A673 (cell line): ENCODE data around the gene SH2D3C. TPM values are rescaled to one million over a fixed set of nuclear protein-coding genes. Genes with fewer than 3 reads are reported as not detected.

ENCODE experiments used
- BruUV-seq: library from RNA; stranded (reverse); fragments of 400-500 nt; replicated peaks from 2 replicates; lab custom pipeline; 2021; lab: Mats Ljungman, UMichigan
- CTCF ChIA-PET: fragments of 300-600 bp; sonication (Branson Sonifier 250); formaldehyde crosslinking; loops from one replicate; lab custom pipeline; 2022; ENCODE audit warnings: antibody characterized with exemption; lab: Charles Lee
- POLR2A ChIA-PET: fragments of 300-600 bp; sonication (Branson Sonifier 250); formaldehyde crosslinking; loops from one replicate; lab custom pipeline; 2022; ENCODE audit warnings: antibody characterized with exemption; ENCODE audit not compliant: low non-redundant PET; lab: Charles Lee
- DNase-seq: peaks from one replicate; pipeline ENCODE4 v3.0.0-alpha.2; 2015; ENCODE audit warnings: low spot score
- H3K27ac ChIP-seq: fragments of 200-600 bp; sonication (generic); 2 replicates; pipeline ENCODE4 v1.5.1; 2016; ENCODE audit warnings: mixed run types, low read depth, mild to moderate bottlenecking, mixed read lengths, antibody characterized with exemption, low read length; ENCODE audit not compliant: poor library complexity, severe bottlenecking
- H3K27me3 ChIP-seq: fragments of 200-600 bp; sonication (generic); replicated peaks from 2 replicates; pipeline ENCODE4 v1.6.1; 2017; ENCODE audit warnings: mixed run types, low read depth, mild to moderate bottlenecking, mixed read lengths, antibody characterized with exemption, low read length; ENCODE audit not compliant: insufficient read depth, poor library complexity
- H3K36me3 ChIP-seq: fragments of 200-600 bp; sonication (generic); 2 replicates; pipeline ENCODE4 v1.6.1; 2016; ENCODE audit warnings: mixed run types, mild to moderate bottlenecking, mixed read lengths, antibody characterized with exemption, low read length; ENCODE audit not compliant: insufficient read depth, poor library complexity, severe bottlenecking
- H3K4me1 ChIP-seq: fragments of 200-600 bp; sonication (generic); 2 replicates; pipeline ENCODE4 v1.6.1; 2017; ENCODE audit warnings: mixed run types, mild to moderate bottlenecking, mixed read lengths, antibody characterized with exemption, low read length; ENCODE audit not compliant: insufficient read depth, poor library complexity, severe bottlenecking
- H3K4me3 ChIP-seq: fragments of 200-600 bp; sonication (generic); 2 replicates; pipeline ENCODE4 v1.5.1; 2016; ENCODE audit warnings: low read depth, mixed run types, mild to moderate bottlenecking, mixed read lengths, low read length; ENCODE audit not compliant: poor library complexity, severe bottlenecking
- H3K9me3 ChIP-seq: fragments of 200-600 bp; sonication (generic); 2 replicates; pipeline ENCODE4 v1.6.1; 2016; ENCODE audit warnings: mixed run types, low read depth, mild to moderate bottlenecking, mixed read lengths, antibody characterized with exemption, low read length; ENCODE audit not compliant: poor library complexity, severe bottlenecking
- CTCF ChIP-seq: fragments of 300-800, 200-600 bp; sonication (generic); conservative IDR thresholded peaks from 2 replicates; pipeline ENCODE4 v1.5.1; 2017; ENCODE audit warnings: low read depth, mild to moderate bottlenecking, antibody characterized with exemption, low read length, moderate library complexity, mixed read lengths
- EZH2 ChIP-seq: fragments of 200-600 bp; sonication (generic); IDR thresholded peaks from 2 replicates; pipeline ENCODE4 v1.6.1; 2017; ENCODE audit warnings: borderline replicate concordance, low read depth, mild to moderate bottlenecking, mixed read lengths, antibody characterized with exemption, low read length; ENCODE audit not compliant: poor library complexity, severe bottlenecking
- intact Hi-C: fragments of 100-400 bp; cut with micrococcal nuclease; formaldehyde crosslinking; loops from one replicate; pipeline ENCODE4 v1.10.0; 2022; ENCODE audit not compliant: unreplicated experiment
- total RNA-seq: library from RNA; stranded (reverse); gene quantifications from 2 replicates; pipeline ENCODE4 v1.2.3, GENCODE V29; 2021

SH2D3C gene
- total RNA-seq, 1 experiment from 2014 or later: not detected

- no peaks in the 10 kb centered on the region for H3K36me3 ChIP-seq
- no peaks in the 10 kb centered on the region for H3K27me3 ChIP-seq
- CTCF ChIA-PET: interaction anchor here (0.7 kb wide), 1 partner anchor 9 kb away, joined by 4 read pairs; no protein-coding TSS in a partner anchor
- H3K4me3 ChIP-seq: no peak overlapping the region
- intact Hi-C loops: no loop called here
- no peaks in the 10 kb centered on the region for H3K4me1 ChIP-seq
- BruUV-seq: no TSS peak
- H3K9me3 ChIP-seq: no peaks in the 10 kb centered on the region
- no peak for DNase-seq
- H3K27ac ChIP-seq: no peak overlapping the region
- POLR2A ChIA-PET: no interaction called here
- TF ChIP-seq CTCF (no peak), EZH2 (no peak)
Observed at GRCh38 chr9:127723013-127723412, 55.5 kb downstream of the SH2D3C start.

GRCh38 chr9:127722055-127722745 is 56.3 kb downstream of the SH2D3C start:
- Histone ChIP-seq H3K9me3 (no peaks in the 10 kb centered on the region), H3K27me3 (no peaks in the 10 kb centered on the region), H3K4me3 (no peak overlapping the region), H3K27ac (no peak overlapping the region), H3K36me3 (no peaks in the 10 kb centered on the region), H3K4me1 (no peaks in the 10 kb centered on the region)
- ChIA-PET POLR2A (no interaction called here), CTCF (no interaction called here)
- TF ChIP-seq CTCF: no peak
- no peak for DNase-seq
- no TSS peak for BruUV-seq
- intact Hi-C loops: no loop called here

GRCh38 chr9:127721391-127721821 is 57.1 kb downstream of the SH2D3C start:
- no peaks in the 10 kb centered on the region for H3K4me1 ChIP-seq
- POLR2A ChIA-PET: no interaction called here
- no peak overlapping the region for H3K27ac ChIP-seq
- BruUV-seq: no TSS peak
- no peaks in the 10 kb centered on the region for H3K27me3 ChIP-seq
- intact Hi-C loops: no loop called here
- CTCF ChIA-PET: no interaction called here
- DNase-seq: no peak
- H3K36me3 ChIP-seq: no peaks in the 10 kb centered on the region
- H3K4me3 ChIP-seq: no peak overlapping the region
- no peaks in the 10 kb centered on the region for H3K9me3 ChIP-seq
- TF ChIP-seq CTCF: no peak
- no peak for TF ChIP-seq EZH2
